H9 (cell line): ENCODE measurements around the gene KANSL3. TPM values are rescaled to one million over a fixed set of nuclear protein-coding genes. Genes with fewer than 3 reads are reported as not detected.

Source experiments
- DNase-seq: peaks from one replicate; pipeline ENCODE4 v3.0.0-alpha.2; 2017
- H2AFZ ChIP-seq: one replicate; pipeline ENCODE4 v1.6.1; 2013; ENCODE audit warnings: mild to moderate bottlenecking, low read length, control low read depth, moderate library complexity
- H2AK5ac ChIP-seq: 2 replicates; pipeline ENCODE4 v1.6.1; 2013; ENCODE audit warnings: low read length, control low read depth, mixed read lengths; ENCODE audit not compliant: insufficient read length
- H2BK120ac ChIP-seq: one replicate; pipeline ENCODE4 v1.6.1; 2013; ENCODE audit warnings: low read depth, mild to moderate bottlenecking, low read length, control low read depth, inconsistent platforms; ENCODE audit not compliant: poor library complexity, severe bottlenecking
- H2BK12ac ChIP-seq: 2 replicates; pipeline ENCODE4 v1.6.1; 2013; ENCODE audit warnings: low read length, control low read depth, mixed read lengths, low read depth; ENCODE audit not compliant: insufficient read length
- H2BK15ac ChIP-seq: 2 replicates; pipeline ENCODE4 v1.6.1; 2013; ENCODE audit warnings: low read depth, low read length, control low read depth
- H2BK20ac ChIP-seq: one replicate; pipeline ENCODE4 v1.6.1; 2013; ENCODE audit warnings: low read depth, mild to moderate bottlenecking, low read length, control low read depth, inconsistent platforms; ENCODE audit not compliant: poor library complexity, severe bottlenecking
- H2BK5ac ChIP-seq: 2 replicates; pipeline ENCODE4 v1.6.1; 2013; ENCODE audit warnings: low read length, control low read depth, mixed read lengths; ENCODE audit not compliant: insufficient read length
- H3K14ac ChIP-seq: 2 replicates; pipeline ENCODE4 v1.6.1; 2013; ENCODE audit warnings: low read length, control low read depth; ENCODE audit not compliant: insufficient read depth
- H3K18ac ChIP-seq: 2 replicates; pipeline ENCODE4 v1.6.1; 2013; ENCODE audit warnings: low read depth, mild to moderate bottlenecking, mixed read lengths, low read length, control low read depth; ENCODE audit not compliant: insufficient read length
- H3K23ac ChIP-seq: 2 replicates; pipeline ENCODE4 v1.6.1; 2013; ENCODE audit warnings: low read length, control low read depth, mixed read lengths, low read depth; ENCODE audit not compliant: insufficient read length
- H3K23me2 ChIP-seq: 2 replicates; pipeline ENCODE4 v1.6.1; 2013; ENCODE audit warnings: low read depth, mild to moderate bottlenecking, mixed read lengths, low read length, control low read depth; ENCODE audit not compliant: insufficient read length, poor library complexity, severe bottlenecking
- H3K27ac ChIP-seq: 2 replicates; pipeline ENCODE4 v1.5.1; 2013; ENCODE audit warnings: low read length, control low read depth, mixed read lengths, low read depth; ENCODE audit not compliant: insufficient read length
- H3K27me3 ChIP-seq: 2 replicates; pipeline ENCODE4 v1.6.1; 2013; ENCODE audit warnings: low read length, control low read depth, inconsistent platforms; ENCODE audit not compliant: insufficient read depth
- H3K4ac ChIP-seq: 2 replicates; pipeline ENCODE4 v1.6.1; 2013; ENCODE audit warnings: low read depth, mild to moderate bottlenecking, control low read depth, inconsistent platforms, low read length, moderate library complexity
- H3K4me1 ChIP-seq: 2 replicates; pipeline ENCODE4 v1.6.1; 2013; ENCODE audit warnings: low read length, control low read depth, inconsistent platforms; ENCODE audit not compliant: insufficient read depth
- H3K4me2 ChIP-seq: 2 replicates; pipeline ENCODE4 v1.6.1; 2013; ENCODE audit warnings: low read length, control low read depth, mixed read lengths; ENCODE audit not compliant: insufficient read length, insufficient read depth
- H3K56ac ChIP-seq: 2 replicates; pipeline ENCODE4 v1.6.1; 2013; ENCODE audit warnings: low read depth, mild to moderate bottlenecking, mixed read lengths, low read length, control low read depth; ENCODE audit not compliant: insufficient read length
- H3K79me1 ChIP-seq: 2 replicates; pipeline ENCODE4 v1.6.1; 2013; ENCODE audit warnings: low read depth, mild to moderate bottlenecking, moderate library complexity, low read length, control low read depth, inconsistent platforms; ENCODE audit not compliant: insufficient read depth, poor library complexity, severe bottlenecking
- H3K79me2 ChIP-seq: 2 replicates; pipeline ENCODE4 v1.6.1; 2013; ENCODE audit warnings: low read length, control low read depth, inconsistent platforms; ENCODE audit not compliant: insufficient read depth
- H3K9ac ChIP-seq: 2 replicates; pipeline ENCODE4 v1.6.1; 2013; ENCODE audit warnings: low read length, control low read depth, mixed read lengths; ENCODE audit not compliant: insufficient read length; ENCODE audit errors: extremely low read depth
- H3K9me3 ChIP-seq: one replicate; pipeline ENCODE4 v1.6.1; 2013; ENCODE audit warnings: low read depth, low read length, inconsistent platforms; ENCODE audit not compliant: control insufficient read depth
- H3T11ph ChIP-seq: one replicate; pipeline ENCODE4 v1.6.1; 2013; ENCODE audit warnings: mild to moderate bottlenecking, low read length, control low read depth, inconsistent platforms
- H4K20me1 ChIP-seq: one replicate; pipeline ENCODE4 v1.6.1; 2013; ENCODE audit not compliant: control insufficient read depth, insufficient read length, insufficient read depth
- H4K5ac ChIP-seq: 2 replicates; pipeline ENCODE4 v1.6.1; 2013; ENCODE audit warnings: low read depth, mild to moderate bottlenecking, mixed read lengths, low read length, control low read depth; ENCODE audit not compliant: insufficient read length
- H4K8ac ChIP-seq: replicated peaks from 2 replicates; pipeline ENCODE4 v1.6.1; 2013; ENCODE audit warnings: low read length, control low read depth, mixed read lengths, low read depth; ENCODE audit not compliant: insufficient read length
- H4K91ac ChIP-seq: 2 replicates; pipeline ENCODE4 v1.6.1; 2013; ENCODE audit warnings: low read depth, mild to moderate bottlenecking, moderate library complexity, mixed read lengths, low read length, control low read depth; ENCODE audit not compliant: insufficient read length
- H3K27ac Mint-ChIP-seq, 3 experiments: 2 replicates in 2 of 3; 3 replicates in 1 of 3; pipeline ENCODE4 v1.8.0; 2020 to 2021; ENCODE audit warnings: mixed read lengths in 3 of 3, mild to moderate bottlenecking in 1 of 3, moderate library complexity in 1 of 3
- H3K27me3 Mint-ChIP-seq: 2 replicates; pipeline ENCODE4 v1.8.0; 2021; ENCODE audit warnings: low read depth, mild to moderate bottlenecking, moderate library complexity, mixed read lengths
- H3K36me3 Mint-ChIP-seq, 3 experiments: 2 replicates in 2 of 3; 3 replicates in 1 of 3; pipeline ENCODE4 v1.8.0; 2020 to 2021; ENCODE audit warnings: low read depth in 3 of 3, mixed read lengths in 3 of 3; ENCODE audit not compliant: insufficient read depth in 1 of 3
- H3K4me1 Mint-ChIP-seq, 2 experiments: 2 replicates each; pipeline ENCODE4 v1.8.0; 2020; ENCODE audit warnings: mixed read lengths in 2 of 2
- H3K4me3 Mint-ChIP-seq, 2 experiments: 2 replicates in 1 of 2; 3 replicates in 1 of 2; pipeline ENCODE4 v1.8.0; 2020 to 2021; ENCODE audit warnings: mild to moderate bottlenecking in 2 of 2, mixed read lengths in 2 of 2, moderate library complexity in 1 of 2
- H3K9me3 Mint-ChIP-seq, 2 experiments: 2 replicates in 1 of 2; 3 replicates in 1 of 2; pipeline ENCODE4 v1.8.0; 2020; ENCODE audit warnings: mild to moderate bottlenecking in 2 of 2, mixed read lengths in 2 of 2, moderate library complexity in 1 of 2
- CTCF ChIP-seq: fragments of 200-600 bp; sonication (generic); conservative IDR thresholded peaks from 3 replicates; pipeline ENCODE4 v1.8.0; 2021; ENCODE audit warnings: antibody characterized with exemption, mild to moderate bottlenecking
- WGBS: extraction: QIAGEN DNeasy Blood & Tissue Kit; methylation state at CpG from one replicate; pipeline ENCODE4 v1.1.7; 2013; ENCODE audit warnings: missing lambda C conversion rate, low lambda C conversion rate, mixed read lengths; ENCODE audit not compliant: insufficient read length; ENCODE audit errors: extremely low coverage; 5-methylcytosine and 5-hydroxymethylcytosine counted together
- total RNA-seq: library from RNA; stranded (reverse); gene quantifications from 2 replicates; pipeline ENCODE4 v1.2.1, GENCODE V29; 2021

The KANSL3 gene
- total RNA-seq, 1 experiment from 2014 or later, result 35.7 TPM

- no CpG with 5 or more reads among the region's 2 CpGs for WGBS
- H3K27ac Mint-ChIP-seq, result no peak overlapping the region
Measured at GRCh38 chr2:96574364-96574763, 63.7 kb downstream of the KANSL3 start.

More at GRCh38 chr2:96574364-96574763, 63.7 kb downstream of the KANSL3 start:
- no peak overlapping the region for H2BK12ac ChIP-seq
- H3K9me3 ChIP-seq, result no peaks in the 10 kb centered on the region
- no peak overlapping the region for H3K14ac ChIP-seq
- no peaks in the 10 kb centered on the region for H3K79me1 ChIP-seq
- no peak overlapping the region for H3K4me3 Mint-ChIP-seq
- H2BK20ac ChIP-seq, result no peak overlapping the region
- peaks cover 0 to 2% of the 10 kb centered on the region in 2 experiments; a peak in 1 of 4 replicates for H3K4me1 Mint-ChIP-seq
- H3K56ac ChIP-seq, result no peak overlapping the region
- H3K27me3 ChIP-seq, result no peaks in the 10 kb centered on the region
- no peak overlapping the region for H2BK120ac ChIP-seq
- no peak overlapping the region for H2AFZ ChIP-seq
- no peak overlapping the region for H4K91ac ChIP-seq
- H3K27me3 Mint-ChIP-seq, result no peaks in the 10 kb centered on the region; the same call in 1 of the 2 replicates
- no peak overlapping the region for H3T11ph ChIP-seq
- no peak overlapping the region for H3K23ac ChIP-seq
- TF ChIP-seq CTCF, result peak; percentile 28; the same call in 1 of the 3 replicates
- no peak overlapping the region for H2BK15ac ChIP-seq
- H3K9ac ChIP-seq, result no peak overlapping the region
- no peaks in the 10 kb centered on the region for H3K9me3 Mint-ChIP-seq
- no peaks in the 10 kb centered on the region for H3K4me1 ChIP-seq
- no peaks in the 10 kb centered on the region for H3K36me3 Mint-ChIP-seq
- no peak overlapping the region for H3K18ac ChIP-seq
- H3K4me2 ChIP-seq, result no peak overlapping the region
- no peak overlapping the region for H4K5ac ChIP-seq
- H2BK5ac ChIP-seq, result no peak overlapping the region
- DNase-seq, result no peak
- no peaks in the 10 kb centered on the region for H3K79me2 ChIP-seq
- no peak overlapping the region for H3K4ac ChIP-seq
- no peaks in the 10 kb centered on the region for H4K20me1 ChIP-seq
- no peak overlapping the region for H2AK5ac ChIP-seq
- H3K23me2 ChIP-seq, result no peaks in the 10 kb centered on the region
- no peak overlapping the region for H3K27ac ChIP-seq
- no peak overlapping the region for H4K8ac ChIP-seq
